Measurements from ENCODE around the gene ACOT4.
"Not testable (repeated sequence)": the region's sequence is repeated elsewhere in the genome, so short reads cannot be mapped to it uniquely, and the experiment has no call there.

The ACOT4 gene

GRCh38 chr14:73582102-73582979 lies 9.3 kb upstream of the ACOT4 start:
- not testable (repeated sequence) for DNase-seq

- no peak for DNase-seq
Measured at GRCh38 chr14:73588695-73589094, 3.0 kb upstream of the ACOT4 start.

- DNase-seq, result no peak
Measured at GRCh38 chr14:73589116-73589515, 2.6 kb upstream of the ACOT4 start.

DNA sequence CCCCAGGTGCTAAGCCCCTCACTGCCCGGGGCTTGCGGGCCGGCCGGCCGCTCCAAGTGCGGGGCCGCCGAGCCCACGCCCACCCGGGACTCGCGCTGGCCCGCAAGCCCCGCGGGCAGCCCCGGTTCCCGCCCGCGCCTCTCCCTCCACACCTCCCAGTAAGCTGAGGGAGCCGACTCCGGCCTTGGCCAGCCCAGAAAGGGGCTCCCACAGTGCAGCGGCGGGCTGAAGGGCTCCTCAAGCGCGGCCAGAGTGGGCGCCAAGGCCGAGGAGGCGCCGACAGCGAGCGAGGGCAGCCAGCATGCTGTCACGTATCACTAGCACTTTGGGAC lies 1.0 kb upstream of the ACOT4 start:
- not testable (repeated sequence) for DNase-seq

DNA sequence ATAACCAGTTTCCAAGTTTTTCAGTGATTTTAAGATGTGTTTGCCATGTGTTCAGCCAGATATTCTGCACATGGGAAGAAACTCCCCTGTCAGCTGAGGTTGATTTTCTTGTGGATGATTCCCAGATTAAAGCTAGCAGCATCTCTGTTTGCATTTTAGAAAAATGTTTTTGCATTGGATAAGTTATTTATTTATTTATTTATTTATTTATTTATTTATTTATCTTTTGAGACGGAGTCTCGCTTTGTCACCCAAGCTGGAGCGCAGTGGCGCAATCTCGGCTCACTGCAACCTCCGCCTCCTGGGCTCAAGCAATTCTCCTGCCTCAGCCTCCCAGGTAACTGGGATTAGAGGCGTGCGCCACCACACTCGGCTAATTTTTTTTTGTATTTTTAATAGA lies 2.8 kb downstream of the ACOT4 start:
- no peak for DNase-seq

DNA sequence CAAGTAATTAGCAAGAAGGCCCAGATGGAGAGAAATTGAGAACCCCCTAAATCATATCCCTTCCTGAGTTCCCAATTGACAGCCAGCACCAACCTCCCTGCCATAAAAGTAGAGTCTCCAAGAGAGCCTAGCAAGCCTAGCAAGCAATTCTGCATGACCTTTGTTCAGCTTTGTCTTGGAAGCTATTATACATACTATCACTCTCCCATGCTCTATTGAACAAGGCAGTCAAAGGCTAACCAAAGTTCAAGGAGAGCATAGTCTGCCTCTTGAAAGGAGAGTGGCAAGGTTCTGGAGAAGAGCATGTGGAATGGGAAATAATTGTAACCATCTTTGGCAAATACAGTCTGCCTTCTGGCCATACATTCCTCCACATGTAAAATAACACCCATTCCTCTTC lies 7.8 kb downstream of the ACOT4 start:
- no peak for DNase-seq

DNA sequence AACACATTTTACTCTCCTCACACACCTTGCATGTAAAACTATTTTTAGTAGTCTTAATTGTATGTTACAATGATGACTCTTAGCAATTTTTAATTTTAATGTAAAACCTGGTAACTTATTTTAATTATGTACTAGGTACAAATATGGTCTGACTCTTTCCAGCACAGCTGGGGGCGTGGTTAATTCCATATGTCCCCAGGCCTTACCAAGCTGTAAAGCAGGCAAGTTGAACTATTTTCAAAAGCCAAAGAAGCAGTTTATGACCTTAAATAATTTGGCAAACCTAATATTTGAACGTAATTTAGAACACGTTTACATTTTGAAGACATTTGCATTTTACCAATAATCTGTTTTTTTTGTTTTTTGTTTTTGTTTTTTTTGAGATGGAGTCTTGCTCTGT lies 11.3 kb downstream of the ACOT4 start:
- DNase-seq, result no peak

DNA sequence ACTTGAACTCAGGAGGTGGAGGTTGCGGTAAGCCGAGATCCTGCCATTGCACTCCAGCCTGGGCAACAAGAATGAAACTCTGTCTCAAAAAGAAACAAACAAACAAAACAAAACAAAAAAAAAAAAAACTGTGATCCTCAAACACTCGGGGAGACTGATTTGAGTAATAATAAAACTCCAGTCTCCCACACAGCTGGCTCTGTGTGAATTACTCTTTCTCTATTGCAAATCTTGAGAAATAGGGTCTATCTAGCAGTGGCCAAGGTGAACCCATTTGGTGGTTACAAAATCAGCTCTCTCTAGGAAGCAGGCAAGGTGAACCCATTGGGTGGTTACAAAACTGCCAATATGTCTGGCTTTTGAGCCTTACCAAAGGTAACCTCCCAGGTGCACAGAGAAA lies 14.6 kb downstream of the ACOT4 start:
- DNase-seq, result no peak

GRCh38 chr14:73607241-73607640 lies 15.6 kb downstream of the ACOT4 start:
- DNase-seq, result no peak

DNA sequence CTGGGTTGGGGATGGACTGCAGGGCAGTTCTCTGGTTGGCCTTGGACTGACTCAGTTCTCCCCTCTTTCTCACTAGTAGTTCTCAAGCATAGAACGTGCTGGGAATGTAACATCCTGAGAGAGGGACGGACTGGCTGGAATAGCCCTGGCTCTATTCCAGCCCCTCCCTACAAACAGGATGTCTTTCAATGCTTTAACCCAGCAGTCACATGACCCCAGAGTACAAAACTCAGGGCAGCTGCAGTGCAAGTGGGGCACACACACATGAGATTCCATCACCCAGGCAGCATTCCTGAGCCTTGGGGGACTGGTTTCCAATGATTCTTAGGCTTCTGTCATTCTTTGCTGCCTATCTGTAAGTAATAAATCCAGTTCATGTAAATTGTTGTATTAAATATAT lies 19.0 kb downstream of the ACOT4 start:
- DNase-seq, result no peak

- peak; percentile 64 for DNase-seq
Measured at GRCh38 chr14:73612339-73613045, 20.8 kb downstream of the ACOT4 start, which contains the start of gene ACOT6. TSS of gene ACOT6 (plus strand) at chr14:73612517. CDS start at chr14:73612572, 55 bp downstream.

GRCh38 chr14:73613046-73613383 lies 21.3 kb downstream of the ACOT4 start:
- DNase-seq, result no peak

DNA sequence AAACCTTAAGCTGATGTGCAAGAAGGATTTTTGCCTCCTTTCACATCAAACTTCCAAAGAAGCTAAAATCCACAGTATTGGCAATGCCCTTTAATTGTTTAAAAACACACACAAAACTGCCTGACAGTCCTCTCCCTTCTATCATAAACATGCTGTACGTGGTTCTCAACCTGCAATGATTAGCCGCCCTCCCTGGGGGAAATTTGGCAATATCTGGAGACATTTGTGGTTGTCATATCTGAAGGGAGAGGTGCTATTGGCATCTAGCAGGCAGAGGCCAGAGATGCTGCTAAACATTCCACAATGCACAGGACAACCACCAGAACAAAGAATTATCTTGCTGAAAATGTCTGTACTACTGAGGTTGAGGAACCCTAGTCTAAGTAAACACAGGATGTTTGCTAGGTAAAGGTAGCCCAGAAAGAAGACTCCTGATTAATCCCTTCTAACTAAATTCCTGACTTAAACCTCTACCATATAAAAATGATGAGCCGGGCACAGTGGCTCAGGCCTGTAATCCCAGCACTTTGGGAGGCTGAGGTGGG lies 21.8 kb downstream of the ACOT4 start:
- DNase-seq, result no peak

DNA sequence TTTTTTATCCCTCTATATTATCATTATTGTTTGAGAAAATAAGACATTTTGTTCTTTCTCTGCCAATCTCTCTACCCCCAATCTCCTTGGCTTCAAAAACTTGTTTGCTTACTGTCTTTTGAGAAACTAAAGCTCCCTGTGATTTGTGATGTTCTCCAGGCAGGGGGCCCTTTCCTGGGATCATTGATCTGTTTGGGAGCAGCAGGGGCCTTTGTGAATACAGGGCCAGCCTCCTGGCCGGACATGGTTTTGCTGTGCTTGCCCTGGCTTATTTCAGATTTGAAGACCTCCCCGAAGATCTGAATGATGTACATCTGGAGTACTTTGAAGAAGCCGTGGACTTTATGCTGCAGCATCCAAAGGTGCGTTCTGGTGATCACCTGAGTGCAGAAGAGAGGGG lies 25.2 kb downstream of the ACOT4 start:
- DNase-seq, result no peak

DNA sequence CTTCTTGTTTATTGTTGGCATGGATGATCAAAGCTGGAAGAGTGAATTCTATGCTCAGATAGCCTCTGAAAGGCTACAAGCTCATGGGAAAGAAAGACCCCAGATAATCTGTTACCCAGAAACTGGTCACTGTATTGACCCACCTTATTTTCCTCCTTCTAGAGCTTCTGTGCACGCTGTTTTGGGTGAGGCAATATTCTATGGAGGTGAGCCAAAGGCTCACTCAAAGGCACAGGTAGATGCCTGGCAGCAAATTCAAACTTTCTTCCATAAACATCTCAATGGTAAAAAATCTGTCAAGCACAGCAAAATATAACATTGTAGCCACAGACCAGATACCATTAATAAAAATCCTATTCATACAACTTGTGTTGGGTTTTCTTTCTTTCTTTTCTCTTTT lies 27.9 kb downstream of the ACOT4 start:
- no peak for DNase-seq

DNA sequence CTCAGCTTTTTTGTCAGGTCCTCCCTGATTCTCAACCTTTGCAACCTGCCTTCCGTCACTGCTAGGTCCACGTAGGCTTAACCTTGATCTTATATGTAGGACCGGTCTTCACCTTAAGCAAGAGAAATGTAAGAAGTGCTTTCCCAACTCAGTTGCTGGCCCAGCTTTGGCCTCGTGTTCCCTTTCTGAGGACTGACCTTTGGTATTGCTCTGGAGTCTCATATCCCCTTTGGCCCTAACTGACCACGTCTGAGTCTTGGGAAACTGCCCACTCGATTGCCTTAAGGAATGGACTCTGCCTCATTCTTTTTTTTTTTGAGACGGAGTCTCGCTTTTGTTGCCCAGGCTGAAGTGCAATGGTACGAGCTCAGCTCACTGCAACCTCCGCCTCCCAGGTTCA lies 28.6 kb downstream of the ACOT4 start:
- DNase-seq, result no peak

GRCh38 chr14:73623504-73624054 lies 31.9 kb downstream of the ACOT4 start:
- DNase-seq, result no peak

DNA sequence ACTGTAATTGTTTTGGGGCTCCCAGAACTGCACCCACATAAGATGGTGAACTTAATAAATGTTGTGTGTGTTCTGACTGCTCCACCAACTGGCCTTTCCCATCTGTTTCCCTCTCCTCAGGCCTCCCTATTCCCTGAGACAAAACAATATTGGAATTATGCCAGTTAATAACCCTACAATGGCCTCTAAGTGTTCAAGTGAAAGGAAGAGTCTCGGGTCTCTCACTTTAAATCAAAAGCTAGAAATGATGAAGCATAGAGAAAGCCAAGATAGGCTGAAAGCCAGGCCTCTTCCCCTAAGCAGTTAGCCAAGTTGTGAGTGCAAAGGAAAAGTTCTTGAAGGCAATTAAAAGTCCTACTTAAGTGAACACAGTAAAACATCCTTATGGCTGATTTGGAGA lies 34.0 kb downstream of the ACOT4 start:
- no peak for DNase-seq

DNA sequence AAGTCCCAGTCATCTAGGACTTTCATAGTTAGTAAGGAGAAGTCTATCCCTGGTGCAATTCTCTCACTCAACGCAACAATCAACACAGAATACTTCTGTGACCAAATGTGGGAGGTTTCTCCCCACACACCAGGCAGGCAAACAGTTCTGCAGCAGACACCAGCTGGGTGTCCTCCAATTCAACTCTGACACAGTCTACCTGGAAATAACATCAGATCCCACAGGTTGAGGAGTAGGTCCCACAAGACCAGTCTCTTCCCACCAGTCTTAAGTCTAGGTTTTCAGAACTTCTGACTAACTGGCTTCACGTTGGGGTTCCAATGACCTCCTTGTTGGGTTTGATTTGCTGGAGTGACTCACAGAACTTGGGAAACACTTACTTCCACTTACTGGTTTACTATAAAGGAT lies 35.5 kb downstream of the ACOT4 start:
- DNase-seq, result no peak

DNA sequence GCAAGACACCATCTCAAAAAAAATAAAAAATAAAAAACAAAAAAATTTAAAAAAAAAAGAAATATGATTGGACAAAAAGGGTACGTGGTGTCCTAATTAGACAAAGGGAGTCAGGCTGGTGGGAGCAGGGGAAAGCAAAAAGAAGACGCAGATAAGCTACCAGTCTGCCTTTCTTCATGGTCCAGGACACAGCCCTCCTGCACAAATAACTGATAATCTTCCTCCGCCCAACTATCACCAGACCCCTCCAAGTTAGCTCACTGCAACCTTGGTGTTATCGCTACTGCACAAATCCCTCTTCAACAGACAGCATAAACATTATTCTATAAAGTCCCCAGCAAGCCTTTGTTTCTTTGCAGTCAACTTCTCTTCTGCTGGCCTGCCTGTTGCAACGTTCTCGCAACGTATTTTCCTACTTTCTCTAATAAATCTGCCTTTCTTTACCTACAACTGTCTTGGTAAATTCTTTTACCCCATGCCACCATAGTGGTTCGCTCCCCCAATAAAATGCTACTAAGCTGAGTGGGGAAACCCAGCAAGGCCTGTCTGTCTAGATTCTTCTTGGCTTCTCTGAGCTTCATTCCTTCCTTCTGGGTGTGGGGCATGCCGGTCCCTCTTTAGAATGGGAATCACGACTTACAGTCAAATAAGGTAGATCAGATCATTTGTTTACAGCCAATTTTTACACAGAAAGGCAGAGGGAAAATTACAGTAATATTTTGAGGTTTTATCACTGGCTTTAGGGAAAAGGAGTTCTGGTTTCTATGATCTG lies 38.5 kb downstream of the ACOT4 start:
- no peak for DNase-seq

GRCh38 chr14:73633116-73634010 lies 41.7 kb downstream of the ACOT4 start:
- DNase-seq, result peak; percentile 52
